GM12878 (cell line): ENCODE results near the gene CSH2. TPM values are rescaled to one million over a fixed set of nuclear protein-coding genes. Genes with fewer than 3 reads are reported as not detected.

Experiments
- ATF7 ChIP-seq: fragments of 450-650 bp; IDR thresholded peaks from 2 replicates; pipeline ENCODE4 v1.6.1; 2016; ENCODE audit warnings: low read depth, mild to moderate bottlenecking
- BACH1 ChIP-seq: fragments of 450-650 bp; IDR thresholded peaks from 2 replicates; pipeline ENCODE4 v1.6.1; 2017; ENCODE audit warnings: mild to moderate bottlenecking, borderline replicate concordance
- BRCA1 ChIP-seq: IDR thresholded peaks from 2 replicates; pipeline ENCODE4 v1.6.1; 2011; ENCODE audit warnings: low read depth, low read length, improper control_type of control experiment
- CREB1 ChIP-seq: IDR thresholded peaks from 2 replicates; pipeline ENCODE4 v1.6.1; 2012; ENCODE audit warnings: low read depth, mild to moderate bottlenecking, inconsistent platforms
- ESRRA ChIP-seq: IDR thresholded peaks from 2 replicates; pipeline ENCODE4 v1.6.1; 2012; ENCODE audit warnings: mild to moderate bottlenecking, low read length, improper control_type of control experiment
- GABPA ChIP-seq: IDR thresholded peaks from 2 replicates; pipeline ENCODE4 v1.6.1; 2014; ENCODE audit warnings: antibody characterized with exemption, low read depth, mild to moderate bottlenecking, inconsistent platforms
- IKZF1 ChIP-seq: fragments of 450-650 bp; conservative IDR thresholded peaks from 2 replicates; pipeline ENCODE4 v1.6.1; 2017; ENCODE audit warnings: antibody characterized with exemption, mild to moderate bottlenecking
- IRF4 ChIP-seq: IDR thresholded peaks from 2 replicates; pipeline ENCODE4 v1.6.1; 2011; ENCODE audit warnings: low read depth, low read length
- KLF5 ChIP-seq: fragments of 450-650 bp; IDR thresholded peaks from 2 replicates; pipeline ENCODE4 v1.6.1; 2014; ENCODE audit warnings: mild to moderate bottlenecking; ENCODE audit not compliant: partially characterized antibody
- LARP7 ChIP-seq: fragments of 450-650 bp; IDR thresholded peaks from 2 replicates; pipeline ENCODE4 v1.6.1; 2017; ENCODE audit warnings: mild to moderate bottlenecking
- MLLT1 ChIP-seq: fragments of 450-650 bp; IDR thresholded peaks from 2 replicates; pipeline ENCODE4 v1.6.1; 2016; ENCODE audit warnings: mild to moderate bottlenecking
- MYC ChIP-seq: IDR thresholded peaks from 2 replicates; pipeline ENCODE4 v1.6.1; 2011; ENCODE audit warnings: mild to moderate bottlenecking, low read length, moderate library complexity, inconsistent platforms; ENCODE audit not compliant: insufficient read depth, insufficient replicate concordance, insufficient read length, severe bottlenecking
- NFYA ChIP-seq: IDR thresholded peaks from 2 replicates; pipeline ENCODE4 v1.6.1; 2011; ENCODE audit warnings: low read depth, mild to moderate bottlenecking, low read length, improper control_type of control experiment, borderline replicate concordance
- PML ChIP-seq: IDR thresholded peaks from 2 replicates; pipeline ENCODE4 v1.6.1; 2012; ENCODE audit warnings: low read length, inconsistent platforms
- POLR2AphosphoS2 ChIP-seq: IDR thresholded peaks from 2 replicates; pipeline ENCODE4 v1.6.1; 2011; ENCODE audit warnings: low read depth, mild to moderate bottlenecking, low read length, improper control_type of control experiment, moderate library complexity
- RELB ChIP-seq: fragments of 450-650 bp; IDR thresholded peaks from 2 replicates; pipeline ENCODE4 v1.6.1; 2017; ENCODE audit warnings: low read depth, mild to moderate bottlenecking, moderate library complexity
- RUNX3 ChIP-seq: IDR thresholded peaks from 2 replicates; pipeline ENCODE4 v1.6.1; 2012; ENCODE audit warnings: low read length, inconsistent platforms
- SIN3A ChIP-seq: IDR thresholded peaks from 2 replicates; pipeline ENCODE4 v1.6.1; 2012; ENCODE audit warnings: low read depth, low read length, improper control_type of control experiment
- SIX5 ChIP-seq: IDR thresholded peaks from 2 replicates; pipeline ENCODE4 v1.6.1; 2011; ENCODE audit warnings: mild to moderate bottlenecking, low read depth, low read length, moderate library complexity; ENCODE audit not compliant: severe bottlenecking
- SKIL ChIP-seq: fragments of 450-650 bp; IDR thresholded peaks from 2 replicates; pipeline ENCODE4 v1.6.1; 2017; ENCODE audit warnings: mild to moderate bottlenecking, low read depth, inconsistent platforms; ENCODE audit not compliant: poor library complexity, severe bottlenecking
- SMC3 ChIP-seq: IDR thresholded peaks from 2 replicates; pipeline ENCODE4 v1.6.1; 2011; ENCODE audit warnings: low read length, improper control_type of control experiment, borderline replicate concordance
- SREBF2 ChIP-seq: IDR thresholded peaks from 2 replicates; pipeline ENCODE4 v1.6.1; 2012; ENCODE audit warnings: mild to moderate bottlenecking, low read length
- STAT1 ChIP-seq: fragments of 450-650 bp; conservative IDR thresholded peaks from 2 replicates; pipeline ENCODE4 v1.6.1; 2014; ENCODE audit warnings: antibody characterized with exemption, mild to moderate bottlenecking
- STAT3 ChIP-seq: IDR thresholded peaks from 2 replicates; pipeline ENCODE4 v1.6.1; 2011; ENCODE audit warnings: low read depth, low read length, improper control_type of control experiment
- SUZ12 ChIP-seq: fragments of 200-600 bp; sonication (generic); IDR thresholded peaks from one replicate; pipeline ENCODE4 v1.6.1; 2018; ENCODE audit warnings: antibody characterized with exemption, mild to moderate bottlenecking; ENCODE audit not compliant: unreplicated experiment
- ZNF207 ChIP-seq: fragments of 450-650 bp; IDR thresholded peaks from 2 replicates; pipeline ENCODE4 v1.6.1; 2014; ENCODE audit warnings: antibody characterized with exemption, mild to moderate bottlenecking, borderline replicate concordance
- ZNF24 ChIP-seq: fragments of 450-650 bp; IDR thresholded peaks from 2 replicates; pipeline ENCODE4 v1.6.1; 2017; ENCODE audit warnings: antibody characterized with exemption, mild to moderate bottlenecking
- ZNF622 ChIP-seq: fragments of 450-650 bp; IDR thresholded peaks from 2 replicates; pipeline ENCODE4 v1.6.1; 2017; ENCODE audit warnings: mild to moderate bottlenecking, inconsistent platforms
- polyA plus RNA-seq, 11 experiments: library from polyadenylated mRNA; depleted of rRNA in 4 of 11; unstranded in 6 of 11; stranded (reverse) in 5 of 11; fragments of >200 nt; fragmentation: Nextera tagmentation in 4 of 11; fragmentation: Illumina TruSeq in 1 of 11; extraction: Ambion mirVana in 4 of 11; extraction: Trizol in 1 of 11; gene quantifications; 1 replicate in 1 of 11; 2 replicates in 10 of 11; pipeline versions ENCODE4 v1.2.1 to v1.2.3, GENCODE V29; 2011 to 2016; ENCODE audit warnings: inconsistent platforms in 2 of 11, missing spikeins in 2 of 11, low read depth in 1 of 11
- total RNA-seq, 4 experiments: library from RNA; depleted of rRNA in 3 of 4; stranded (reverse); fragments of >200 nt in 3 of 4; fragmentation: Illumina TruSeq in 1 of 4; extraction: Trizol in 1 of 4; gene quantifications; 2 replicates each; pipeline versions ENCODE4 v1.2.1 to v1.2.3, GENCODE V29; 2013 to 2021

CSH2 gene
- total and polyA plus RNA-seq, 10 of the 15 experiments (the other 5 are each of a cell fraction or from before 2014, with no cell fraction given), result not detected

GRCh38 chr17:63827002-63827800 lies 46.3 kb downstream of the CSH2 start, which contains the start of the genes FTSJ3 and PSMC5 (continued):
- TF ChIP-seq SMC3, result 0 out of 2 replicates have a peak, but pooled peaks have one; percentile 8
- TF ChIP-seq ZNF207, result peak; percentile 52; the same call in 1 of the 2 replicates
- TF ChIP-seq SIX5, result peak; percentile 83
- no peak for TF ChIP-seq SUZ12
- TF ChIP-seq KLF5, result peak; percentile 58
- TF ChIP-seq MYC, result peak; percentile 15
- TF ChIP-seq ATF7, result peak; percentile 58; the same call in 1 of the 2 replicates
- peak; percentile 57; the same call in 1 of the 2 replicates for TF ChIP-seq SREBF2
- TF ChIP-seq NFYA, result no peak
- peak; percentile 23 for TF ChIP-seq SKIL
- TF ChIP-seq STAT3, result no peak
- TF ChIP-seq IRF4, result no peak
- peak; percentile 91 for TF ChIP-seq IKZF1
- peak; percentile 55 for TF ChIP-seq SIN3A
- TF ChIP-seq CREB1, result peak; percentile 83; the same call in 1 of the 2 replicates
- peak; percentile 89 for TF ChIP-seq RUNX3
- TF ChIP-seq ESRRA, result no peak
- TF ChIP-seq STAT1, result peak; percentile 78; the same call in 1 of the 2 replicates
- peak; percentile 78 for TF ChIP-seq RELB
- TF ChIP-seq GABPA, result peak; percentile 99
- TF ChIP-seq ZNF24, result no peak
- peak; percentile 96 for TF ChIP-seq PML
- TF ChIP-seq POLR2AphosphoS2, result peak; percentile 65; the same call in 1 of the 2 replicates
- TF ChIP-seq BACH1, result peak; percentile 92
- TF ChIP-seq MLLT1, result peak; percentile 46; the same call in 1 of the 2 replicates
- peak; percentile 84 for TF ChIP-seq LARP7
- no peak for TF ChIP-seq BRCA1
- no peak for TF ChIP-seq ZNF622
